ENCODE results near the gene FAM120A.
"Not testable (repeated sequence)": the region's sequence is repeated elsewhere in the genome, so short reads cannot be mapped to it uniquely, and the experiment has no call there.

The FAM120A gene

GRCh38 chr9:93450945-93451815, at the start of gene FAM120A:
Gene FAM120A, plus strand, starts transcription at chr9:93451685. Its CDS starts 231 bp downstream, at chr9:93451916.
- peak; percentile 77 for DNase-seq

GRCh38 chr9:93406371-93406770, 45.1 kb upstream of the FAM120A start:
- no peak for DNase-seq

DNA sequence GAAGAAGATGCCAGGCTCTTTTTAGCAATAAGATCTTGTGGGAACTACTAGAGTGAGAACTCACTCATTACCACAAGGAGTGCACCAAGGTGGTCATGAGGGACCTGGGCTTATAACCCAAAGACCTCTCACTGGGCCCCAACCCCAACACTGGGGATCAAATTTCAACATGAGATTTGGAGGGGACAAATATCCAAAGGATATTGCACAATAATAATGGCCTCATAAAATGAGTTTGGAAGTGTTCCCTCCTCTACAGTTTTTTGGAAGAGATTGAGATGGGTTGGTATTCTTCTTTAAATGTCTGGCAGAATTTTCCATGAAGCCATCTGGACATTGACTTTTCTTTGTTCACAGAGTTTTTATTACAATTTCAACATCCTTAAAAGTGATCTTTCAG, 38.0 kb upstream of the FAM120A start:
- DNase-seq = no peak

GRCh38 chr9:93415176-93415690, 36.3 kb upstream of the FAM120A start:
- no peak for DNase-seq

DNA sequence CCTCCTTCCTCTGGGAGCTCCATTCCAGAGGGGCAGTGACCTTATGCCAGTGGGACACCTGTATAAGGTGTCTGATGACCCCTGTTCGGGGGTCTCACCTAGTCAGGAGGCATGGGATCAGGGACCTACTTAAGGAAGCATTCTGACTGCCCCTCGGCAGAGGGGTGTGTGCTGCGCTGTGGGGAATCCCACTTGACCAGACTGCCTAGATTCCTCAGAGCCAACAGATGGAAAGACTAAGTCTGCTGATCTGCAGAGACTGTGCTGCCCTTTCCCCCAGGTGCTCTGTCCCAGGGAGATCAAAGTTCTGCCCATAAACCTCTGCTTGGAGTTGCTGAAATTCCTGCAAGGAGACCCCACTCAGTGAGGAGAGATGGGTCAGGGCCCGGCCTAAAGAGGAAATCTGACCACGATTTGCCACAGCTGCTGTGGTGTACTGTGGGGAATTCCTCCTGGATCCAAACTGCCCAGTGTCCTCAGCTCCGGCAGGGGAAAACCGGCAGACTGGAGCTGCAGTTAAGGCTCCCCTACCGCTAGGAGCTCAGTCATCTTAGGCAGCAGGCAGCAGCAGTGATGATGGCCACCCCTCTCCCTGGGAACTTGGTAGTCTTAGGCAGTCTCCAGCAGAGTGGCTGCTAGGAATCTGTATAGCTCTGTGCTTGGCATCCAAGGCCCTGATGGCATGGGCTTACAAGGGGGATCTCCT, 34.8 kb upstream of the FAM120A start:
- no peak for DNase-seq

DNA sequence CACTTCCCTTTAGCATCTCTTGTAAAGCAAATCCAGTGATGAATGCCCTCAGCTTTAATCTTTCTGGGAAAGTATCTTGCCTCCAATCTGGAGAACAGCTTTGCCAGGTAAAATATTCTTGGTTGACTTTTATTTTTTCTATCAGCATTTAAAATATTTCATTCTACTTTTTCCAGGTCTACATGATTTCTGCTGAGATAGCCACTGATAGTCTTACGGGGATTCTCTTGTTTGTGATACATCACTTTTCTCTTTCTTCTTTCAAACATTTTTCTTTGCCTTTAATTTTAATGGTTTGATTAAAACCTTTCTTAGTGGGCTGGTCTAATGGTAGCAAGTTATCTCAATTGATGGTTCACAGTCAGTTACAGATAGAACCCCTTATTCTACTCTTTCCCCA, 33.9 kb upstream of the FAM120A start:
- DNase-seq = no peak

GRCh38 chr9:93419023-93419422, 32.5 kb upstream of the FAM120A start:
- DNase-seq = no peak

DNA sequence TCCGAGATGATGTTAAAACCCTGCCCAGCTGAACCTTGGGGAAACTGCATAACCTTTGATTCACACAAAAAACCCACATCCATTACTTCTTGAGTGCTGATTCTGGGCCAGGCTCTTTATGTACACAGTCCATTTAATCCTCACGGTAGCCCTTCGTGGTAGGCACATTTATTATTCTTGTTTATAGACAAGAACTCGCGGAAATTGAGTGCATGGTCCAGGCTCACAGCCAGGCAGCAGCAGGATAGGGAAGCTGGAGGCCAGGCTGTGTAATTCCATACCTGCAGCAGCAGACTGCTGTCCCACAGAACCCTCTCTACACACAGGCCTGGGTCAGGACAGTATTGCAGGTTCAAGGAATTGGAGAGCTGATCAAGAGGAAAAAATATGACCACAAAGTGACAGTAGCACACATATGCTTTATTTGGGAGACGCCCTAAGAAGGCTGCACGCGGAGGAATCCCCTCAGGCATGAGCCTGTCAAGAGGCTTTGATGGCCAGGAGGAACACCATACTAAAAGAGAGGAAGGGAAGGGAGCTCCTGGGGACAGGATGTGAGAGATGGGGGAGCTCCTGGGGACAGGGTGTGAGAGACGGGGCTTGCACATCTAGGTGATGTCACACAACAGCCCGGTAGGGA, 28.4 kb upstream of the FAM120A start:
- no peak for DNase-seq

DNA sequence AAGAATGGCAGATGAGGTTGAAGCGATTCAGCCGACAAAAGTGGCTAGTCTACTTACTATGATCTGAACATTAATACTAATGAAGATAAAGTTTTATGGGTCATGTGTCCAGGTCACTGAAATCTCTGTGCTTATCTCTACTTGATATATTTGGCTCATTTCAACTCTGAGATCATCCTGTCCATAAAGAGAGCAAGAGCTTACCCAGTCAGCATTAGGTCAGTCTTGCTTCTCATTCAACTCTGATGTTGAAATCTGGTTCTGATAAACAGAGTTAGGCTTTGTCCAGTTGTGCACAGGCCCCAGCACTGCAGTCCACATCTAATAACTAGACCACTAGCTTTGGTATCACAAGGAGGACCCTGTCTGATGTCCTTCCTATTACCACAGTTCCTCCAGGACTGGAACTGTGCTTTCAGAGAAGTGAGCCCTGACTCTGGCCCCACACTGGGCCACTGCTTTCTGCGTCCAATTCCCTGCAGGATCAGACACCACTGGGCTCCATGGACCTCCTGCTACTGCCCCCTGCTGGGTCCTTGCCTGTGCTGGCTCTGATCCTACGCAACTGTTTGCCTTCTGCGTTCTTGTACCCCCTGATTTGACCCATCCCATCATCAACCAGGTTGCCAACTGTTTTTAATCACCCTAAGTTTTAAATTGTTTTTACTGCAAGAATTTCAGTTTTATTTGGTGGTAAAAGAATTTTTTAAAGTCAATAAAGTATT, 23.7 kb upstream of the FAM120A start:
- DNase-seq = no peak

DNA sequence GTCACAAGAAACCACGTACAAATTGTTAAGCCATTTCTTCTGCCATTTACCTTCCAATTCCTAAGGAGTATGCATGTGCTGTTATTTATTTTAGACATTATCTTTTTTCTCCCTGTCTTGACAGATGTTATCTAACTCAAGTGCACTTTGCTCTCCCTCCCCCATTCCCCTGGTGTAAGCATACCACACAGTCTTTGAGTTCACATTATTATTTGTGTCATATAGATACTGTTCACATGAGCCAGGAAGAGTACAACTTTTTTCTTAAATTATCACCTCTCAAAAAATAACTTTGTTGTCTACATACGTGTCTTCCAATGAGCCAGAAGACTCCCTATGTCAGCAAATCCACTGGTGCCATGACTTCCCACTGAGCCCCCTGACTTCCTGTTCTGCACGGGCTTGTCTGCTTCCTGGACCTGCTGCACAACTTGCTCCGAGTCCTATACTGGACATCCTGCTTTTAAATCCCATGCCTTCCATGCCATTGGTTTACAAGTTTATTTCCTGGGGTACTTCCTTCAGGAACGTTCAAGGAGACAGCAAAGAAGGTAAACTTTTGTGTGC, 19.9 kb upstream of the FAM120A start:
- DNase-seq = no peak

- DNase-seq = no peak
These were observed 18.5 kb upstream of the FAM120A start for GRCh38 chr9:93432964-93433363.

- DNase-seq = no peak
These were observed 17.4 kb upstream of the FAM120A start for GRCh38 chr9:93434056-93434455.

- DNase-seq = no peak
These were observed 16.1 kb upstream of the FAM120A start for GRCh38 chr9:93435386-93435785.

DNA sequence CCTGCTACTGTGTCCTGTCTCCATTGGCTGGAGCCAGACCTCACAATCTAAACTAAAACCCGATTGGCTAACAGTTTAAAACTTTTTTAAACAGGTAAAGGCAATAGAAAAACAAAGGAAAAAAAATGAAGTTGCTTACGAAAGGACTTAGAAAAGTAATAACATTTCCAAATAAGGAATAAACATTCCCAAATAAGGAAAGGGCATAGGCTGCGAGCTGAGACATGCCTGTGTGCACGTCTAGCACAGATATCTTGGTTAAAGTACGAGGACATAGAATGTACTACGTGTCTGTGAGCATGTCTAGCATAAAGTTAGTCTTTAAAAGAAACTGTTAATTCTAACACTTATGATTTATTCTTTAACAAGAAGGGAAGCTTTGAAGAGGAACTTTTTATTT, 15.3 kb upstream of the FAM120A start:
- no peak for DNase-seq

DNA sequence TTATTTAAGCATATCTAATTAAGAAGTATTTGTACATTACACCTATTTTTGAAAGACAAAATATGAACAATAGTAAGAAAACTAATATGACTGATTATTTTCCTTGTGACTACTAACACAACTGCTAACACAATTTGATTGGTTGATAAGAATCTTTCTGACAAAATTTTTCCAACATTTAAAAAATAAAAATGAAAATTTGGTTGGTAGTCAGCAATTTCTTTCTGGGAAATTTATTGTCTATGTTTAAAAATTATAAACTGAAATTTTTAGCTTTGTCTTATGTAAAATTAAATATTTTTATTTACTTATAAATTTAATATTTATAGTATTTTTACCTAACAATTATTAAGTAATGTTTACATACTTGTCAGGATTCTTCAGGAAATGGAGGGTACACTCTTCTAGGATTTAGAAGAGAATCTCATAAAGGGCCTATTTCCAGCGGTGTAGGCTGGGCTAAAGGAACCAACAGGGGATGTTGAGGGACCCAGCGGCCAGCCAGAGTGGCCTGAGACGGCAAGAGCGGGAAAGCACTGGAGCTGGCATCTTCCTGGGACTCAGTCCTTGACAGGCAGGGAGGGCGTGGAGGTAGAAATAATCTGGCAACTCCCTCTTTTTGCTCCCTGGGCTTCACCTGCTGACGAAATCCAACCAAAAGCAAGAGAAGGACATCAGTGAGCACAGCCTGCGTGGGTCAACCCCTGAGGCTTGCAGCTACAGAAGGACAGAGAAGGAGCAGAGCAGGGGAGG, 14.7 kb upstream of the FAM120A start:
- no peak for DNase-seq

GRCh38 chr9:93437996-93438395, 13.5 kb upstream of the FAM120A start:
- no peak for DNase-seq

DNA sequence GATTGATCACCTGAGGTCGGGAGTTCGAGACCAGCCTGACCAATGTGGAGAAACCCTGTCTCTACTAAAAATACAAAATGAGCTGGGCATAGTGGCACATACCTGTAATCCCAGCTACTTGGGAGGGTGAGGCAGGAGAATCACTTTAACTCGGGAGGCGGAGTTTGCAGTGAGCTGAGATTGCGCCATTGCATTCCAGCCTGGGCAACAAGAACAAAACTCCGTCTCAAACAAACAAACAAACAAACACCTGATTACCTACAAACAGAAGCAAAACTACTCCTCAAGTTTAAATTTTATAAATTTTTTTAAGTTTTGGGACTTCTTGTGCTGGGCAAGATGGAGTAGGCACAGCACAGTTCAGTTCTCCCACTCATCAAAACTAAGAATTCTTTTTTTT, 12.2 kb upstream of the FAM120A start:
- not testable (repeated sequence) for DNase-seq

DNA sequence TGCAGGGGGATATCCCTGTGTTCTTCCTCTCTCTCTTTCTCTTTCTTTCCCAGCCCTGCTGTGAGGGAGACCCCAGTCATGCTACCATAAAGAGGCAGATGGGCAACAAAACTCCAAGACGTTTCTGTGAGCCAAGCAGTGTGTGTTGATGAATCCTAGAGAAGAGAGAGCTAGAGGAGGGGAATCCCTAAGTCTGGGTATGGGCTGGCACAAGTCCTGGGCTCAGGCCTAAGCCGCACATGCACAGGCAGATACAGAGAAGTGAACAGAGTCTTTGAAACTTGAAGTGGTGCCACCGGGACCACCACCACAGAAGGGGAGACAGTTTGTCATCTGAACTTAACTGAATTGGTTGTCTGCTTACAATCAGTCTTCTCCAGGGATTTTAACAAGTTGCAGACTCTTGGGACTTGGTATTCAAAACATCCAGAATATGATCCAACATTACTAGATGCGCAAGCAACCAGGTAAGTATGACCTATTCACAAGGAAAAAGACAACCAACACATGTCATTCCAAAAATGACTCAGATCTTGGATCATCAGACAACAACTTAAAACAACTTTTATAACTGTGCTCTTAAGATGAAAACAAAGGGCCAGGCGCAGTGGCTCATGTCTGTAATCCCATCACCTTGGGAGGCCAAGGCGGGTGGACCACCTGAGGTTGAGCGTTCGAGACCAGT, 10.4 kb upstream of the FAM120A start:
- no peak for DNase-seq

DNA sequence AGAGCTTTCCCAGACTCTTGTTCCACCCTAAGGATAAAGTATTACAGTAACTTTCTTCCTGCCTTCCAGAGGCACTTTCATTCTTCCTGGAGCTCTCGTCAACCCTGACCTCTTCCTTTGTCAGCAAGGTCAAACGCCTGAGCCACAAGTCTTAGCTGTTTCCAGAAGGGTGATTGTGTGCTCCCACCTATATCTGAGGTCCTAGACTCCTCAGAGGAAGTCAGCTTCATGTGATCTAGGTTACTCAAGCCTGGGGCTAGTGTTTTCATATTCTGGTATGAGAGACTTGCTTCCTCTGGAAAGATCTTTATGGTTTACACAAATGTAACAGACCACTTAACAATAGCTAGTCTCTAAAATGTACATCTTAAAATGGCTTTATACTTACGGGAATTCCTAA, 5.4 kb upstream of the FAM120A start:
- no peak for DNase-seq

GRCh38 chr9:93447655-93448054, 3.8 kb upstream of the FAM120A start:
- no peak for DNase-seq

Data from fibroblast of upper back skin (primary cell).